SK-N-MC (cell line): ENCODE results near the gene SALL1.

Experiments used
- EZH2 ChIP-seq: fragments of 200-600 bp; sonication (generic); IDR thresholded peaks from one replicate; pipeline ENCODE4 v1.6.1; 2017; ENCODE audit warnings: antibody characterized with exemption
- POLR2AphosphoS5 ChIP-seq: IDR thresholded peaks from 2 replicates; pipeline ENCODE4 v1.6.1; 2012; ENCODE audit warnings: mild to moderate bottlenecking, low read depth, low read length, borderline replicate concordance

DNA sequence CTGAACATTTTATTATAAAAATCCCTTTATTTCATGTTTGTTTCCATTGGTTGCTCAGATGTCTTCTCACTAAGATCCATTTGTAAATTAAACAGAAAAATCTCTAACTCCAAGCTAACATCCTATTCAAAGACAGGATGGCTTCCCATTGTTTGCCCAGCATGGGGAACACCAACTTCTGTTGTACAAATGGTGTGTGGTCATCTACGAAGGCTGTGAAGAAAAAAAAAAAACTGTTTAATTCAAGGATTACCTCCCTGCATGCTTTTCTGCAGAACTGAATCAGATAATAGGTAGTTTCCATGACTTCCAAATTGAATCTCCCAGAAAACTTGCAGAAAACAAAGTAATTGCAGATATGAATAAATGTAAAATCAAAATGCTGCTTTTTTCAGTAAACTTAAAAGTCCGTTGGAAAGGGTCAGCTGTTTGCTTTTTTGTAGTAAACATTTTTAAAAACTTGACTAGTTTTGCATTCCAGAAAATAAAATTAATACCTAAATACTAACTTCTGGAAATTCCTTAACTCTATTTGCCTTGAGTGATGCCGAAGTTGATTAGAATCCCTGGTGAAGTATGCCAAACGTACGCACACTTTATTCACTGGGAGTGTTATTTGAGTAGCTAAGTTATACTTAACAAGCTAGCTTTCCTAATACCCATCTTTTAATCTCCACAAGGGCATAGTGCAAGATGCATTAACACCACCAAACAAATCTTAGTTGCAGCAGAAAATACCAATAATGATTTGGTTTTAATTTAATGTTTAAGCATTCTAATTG lies 7.7 kb downstream of the SALL1 start:
- TF ChIP-seq POLR2AphosphoS5 (no peak), EZH2 (no peak)
